NB4 (cell line): Measurements from ENCODE around the gene TIMM10.

ENCODE experiments used
- DNase-seq: peaks from one replicate; pipeline ENCODE4 v3.0.0; 2010; ENCODE audit warnings: low read depth
- H3K4me3 ChIP-seq: one replicate; pipeline ENCODE4 v1.5.1; 2011; ENCODE audit warnings: mild to moderate bottlenecking, low read depth, low read length, moderate library complexity
- MAX ChIP-seq: IDR thresholded peaks from 2 replicates; pipeline ENCODE4 v1.6.1; 2011; ENCODE audit warnings: low read depth, low read length
- MYC ChIP-seq: IDR thresholded peaks from 2 replicates; pipeline ENCODE4 v1.6.1; 2011; ENCODE audit warnings: low read depth, low read length
- POLR2A ChIP-seq: IDR thresholded peaks from 2 replicates; pipeline ENCODE4 v1.6.1; 2011; ENCODE audit warnings: mild to moderate bottlenecking; ENCODE audit not compliant: insufficient read length; ENCODE audit errors: extremely low read depth
- TF ChIP-seq, protein P1 (sequence below): IDR thresholded peaks from one replicate; pipeline ENCODE4 v1.5.1; 2012; ENCODE audit warnings: low read depth, low read length

TIMM10 gene

GRCh38 chr11:57487920-57488659, 42.5 kb downstream of the TIMM10 start:
- no peak for DNase-seq
- TF ChIP-seq MYC (no peak), MAX (no peak), POLR2A (no peak)
- TF ChIP-seq, protein P1, sequence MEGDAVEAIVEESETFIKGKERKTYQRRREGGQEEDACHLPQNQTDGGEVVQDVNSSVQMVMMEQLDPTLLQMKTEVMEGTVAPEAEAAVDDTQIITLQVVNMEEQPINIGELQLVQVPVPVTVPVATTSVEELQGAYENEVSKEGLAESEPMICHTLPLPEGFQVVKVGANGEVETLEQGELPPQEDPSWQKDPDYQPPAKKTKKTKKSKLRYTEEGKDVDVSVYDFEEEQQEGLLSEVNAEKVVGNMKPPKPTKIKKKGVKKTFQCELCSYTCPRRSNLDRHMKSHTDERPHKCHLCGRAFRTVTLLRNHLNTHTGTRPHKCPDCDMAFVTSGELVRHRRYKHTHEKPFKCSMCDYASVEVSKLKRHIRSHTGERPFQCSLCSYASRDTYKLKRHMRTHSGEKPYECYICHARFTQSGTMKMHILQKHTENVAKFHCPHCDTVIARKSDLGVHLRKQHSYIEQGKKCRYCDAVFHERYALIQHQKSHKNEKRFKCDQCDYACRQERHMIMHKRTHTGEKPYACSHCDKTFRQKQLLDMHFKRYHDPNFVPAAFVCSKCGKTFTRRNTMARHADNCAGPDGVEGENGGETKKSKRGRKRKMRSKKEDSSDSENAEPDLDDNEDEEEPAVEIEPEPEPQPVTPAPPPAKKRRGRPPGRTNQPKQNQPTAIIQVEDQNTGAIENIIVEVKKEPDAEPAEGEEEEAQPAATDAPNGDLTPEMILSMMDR: no peak
- H3K4me3 ChIP-seq: no peak overlapping the region

GRCh38 chr11:57487021-57487778, 43.4 kb downstream of the TIMM10 start:
- no peak for DNase-seq
- TF ChIP-seq MAX (no peak), POLR2A (no peak), MYC (no peak)
- TF ChIP-seq, protein P1: no peak
- H3K4me3 ChIP-seq: no peak overlapping the region

GRCh38 chr11:57485217-57485990, 45.1 kb downstream of the TIMM10 start:
- TF ChIP-seq MAX (no peak), MYC (no peak), POLR2A (no peak)
- TF ChIP-seq, protein P1: no peak
- peak; percentile 92 for DNase-seq
- no peak overlapping the region for H3K4me3 ChIP-seq

DNA sequence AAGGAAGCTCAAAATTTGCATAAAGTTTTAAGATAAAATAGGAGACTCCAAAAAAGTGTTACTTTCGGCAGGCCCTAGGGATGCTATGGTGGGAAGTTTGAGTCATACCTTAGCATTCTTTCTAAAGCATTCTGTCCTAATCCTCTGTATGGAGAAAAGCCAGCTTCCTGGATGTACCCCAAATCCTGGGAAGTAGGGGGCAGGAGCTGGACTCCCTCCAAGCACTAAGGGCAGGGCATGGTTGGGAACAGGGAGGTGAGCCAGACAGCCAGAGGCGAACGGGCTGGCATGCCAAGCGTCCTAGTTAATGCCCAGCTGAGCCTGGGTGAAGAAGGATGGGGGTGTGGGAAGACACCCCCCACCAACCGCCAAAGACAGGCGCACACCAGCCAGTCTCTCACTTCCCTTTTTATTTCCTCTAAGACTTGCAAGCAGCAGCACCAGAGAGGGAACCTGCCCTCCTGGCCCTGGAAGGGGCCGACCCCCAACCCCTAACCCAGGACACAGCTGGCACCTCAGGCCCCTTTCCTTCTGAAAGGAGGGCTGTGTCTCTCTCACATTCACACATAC, 46.3 kb downstream of the TIMM10 start:
- TF ChIP-seq MAX (no peak), MYC (peak; percentile 32; the same call in 1 of the 2 replicates)
- peak overlapping the region; percentile 41 for H3K4me3 ChIP-seq
- DNase-seq: peak; percentile 93

DNA sequence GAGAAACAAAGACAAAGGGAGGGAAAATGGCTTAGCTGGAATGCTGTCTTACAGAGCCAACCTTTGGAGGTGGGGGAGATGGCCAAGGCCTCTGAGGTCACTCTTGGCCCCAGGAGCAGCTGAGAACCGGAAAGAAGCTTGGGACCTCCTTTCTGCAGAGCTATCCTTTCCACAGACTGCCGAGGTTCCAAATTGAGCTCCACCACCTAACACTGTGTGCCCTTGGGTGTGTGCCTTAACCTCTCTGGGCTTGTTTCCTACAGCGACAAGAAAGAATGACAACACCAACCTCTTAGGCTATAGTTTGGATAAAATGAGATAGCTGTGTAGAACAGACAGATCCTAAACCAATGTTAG, 47.0 kb downstream of the TIMM10 start:
- peak overlapping the region; percentile 41 for H3K4me3 ChIP-seq
- no peak for DNase-seq
- TF ChIP-seq, protein P1: no peak
- TF ChIP-seq MAX (no peak), POLR2A (no peak), MYC (no peak)
